A549 (cell line): ENCODE results near the gene MAGEB2. TPM values are rescaled to one million over a fixed set of nuclear protein-coding genes. Genes with fewer than 3 reads are reported as not detected.
A peak's percentile ranks its signal among the peaks of the same experiment; 100 is the strongest.

Source experiments
- ATAC-seq, 2 experiments: fragments of 200-7000 bp in 1 of 2; fragments of >200 bp in 1 of 2; cut with Nextera tagmentation in 1 of 2; cut with Tn5 transposase in 1 of 2; 3 replicates each; pipeline versions ENCODE4 v1.8.0 to v1.9.1; 2018 to 2020; ENCODE audit warnings: mild to moderate bottlenecking in 1 of 2, moderate library complexity in 1 of 2
- CTCF ChIA-PET: fragments of 300-600 bp; sonication (Branson Sonifier 250); formaldehyde crosslinking; extraction: SDS; loops from one replicate; lab custom pipeline; 2021; ENCODE audit warnings: antibody characterized with exemption, inconsistent platforms; lab: Yijun Ruan, JAX
- POLR2A ChIA-PET: fragments of 350-600 bp; formaldehyde crosslinking; extraction: SDS; loops from one replicate; lab custom pipeline; 2021; ENCODE audit warnings: antibody characterized with exemption, inconsistent platforms; lab: Yijun Ruan, JAX
- DNase-seq, 2 experiments: peaks; one replicate each; pipeline versions ENCODE4 v3.0.0 to v3.0.0-alpha.2; 2011 to 2016; ENCODE audit warnings: low read depth in 1 of 2, low spot score in 1 of 2
- FAIRE-seq: peaks from 2 replicates; lab custom pipeline; 2011; peaks lifted over from hg19 to GRCh38; lab: Jason Lieb, UNC
- H3K27ac ChIP-seq, 2 experiments: fragments of >200 bp; sonication (Bioruptor Twin); formaldehyde crosslinking; 3 replicates each; pipeline ENCODE4 v1.5.1; 2016 to 2017
- H3K4me1 ChIP-seq: fragments of >200 bp; sonication (Bioruptor Twin); formaldehyde crosslinking; 3 replicates; pipeline ENCODE4 v1.6.1; 2016
- H3K4me2 ChIP-seq: fragments of >200 bp; sonication (Bioruptor Twin); formaldehyde crosslinking; 3 replicates; pipeline ENCODE4 v1.6.1; 2016
- H3K4me3 ChIP-seq: fragments of >200 bp; sonication (Bioruptor Twin); formaldehyde crosslinking; 3 replicates; pipeline ENCODE4 v1.5.1; 2016
- H3K9me3 ChIP-seq: fragments of >200 bp; sonication (Bioruptor Twin); formaldehyde crosslinking; 3 replicates; pipeline ENCODE4 v1.6.1; 2016
- ATOH8 ChIP-seq: fragments of 250-450 bp; sonication (Bioruptor Pico); IDR thresholded peaks from 2 replicates; pipeline ENCODE4 v1.5.0; 2020; ENCODE audit warnings: low read depth, mild to moderate bottlenecking, moderate library complexity
- BHLHE40 ChIP-seq: IDR thresholded peaks from 2 replicates; pipeline ENCODE4 v1.6.1; 2012; ENCODE audit warnings: low read depth, low read length, inconsistent platforms
- CBX2 ChIP-seq: fragments of 200-600 bp; sonication (generic); IDR thresholded peaks from 2 replicates; pipeline ENCODE4 v1.6.1; 2016; ENCODE audit warnings: low read depth, mild to moderate bottlenecking, borderline replicate concordance
- CHD2 ChIP-seq: fragments of 150-350 bp; IDR thresholded peaks from 2 replicates; pipeline ENCODE4 v1.6.1; 2014; ENCODE audit warnings: low read length; ENCODE audit not compliant: partially characterized antibody
- CHD4 ChIP-seq: fragments of 200-600 bp; sonication (generic); IDR thresholded peaks from 2 replicates; pipeline ENCODE4 v1.6.1; 2016; ENCODE audit warnings: antibody characterized with exemption, mild to moderate bottlenecking, borderline replicate concordance
- CTCF ChIP-seq: fragments of >200 bp; sonication (Bioruptor Twin); formaldehyde crosslinking; IDR thresholded peaks from 3 replicates; pipeline ENCODE4 v1.5.1; 2016
- E2F6 ChIP-seq: IDR thresholded peaks from 2 replicates; pipeline ENCODE4 v1.6.1; 2012; ENCODE audit warnings: low read depth, borderline replicate concordance
- GATA3 ChIP-seq: IDR thresholded peaks from 2 replicates; pipeline ENCODE4 v1.6.1; 2012; ENCODE audit warnings: borderline replicate concordance
- HOXB5 ChIP-seq: fragments of 250-450 bp; sonication (Bioruptor Pico); IDR thresholded peaks from 2 replicates; pipeline ENCODE4 v1.5.0; 2020; ENCODE audit warnings: mild to moderate bottlenecking, moderate library complexity
- KDM1A ChIP-seq: fragments of 200-600 bp; sonication (generic); IDR thresholded peaks from 2 replicates; pipeline ENCODE4 v1.6.1; 2016; ENCODE audit warnings: low read depth, mild to moderate bottlenecking
- MAFK ChIP-seq: fragments of 450-650 bp; IDR thresholded peaks from 2 replicates; pipeline ENCODE4 v1.6.1; 2014; ENCODE audit not compliant: partially characterized antibody
- NFE2L2 ChIP-seq: fragments of 150-350 bp; conservative IDR thresholded peaks from 2 replicates; pipeline ENCODE4 v1.6.1; 2014; ENCODE audit warnings: low read length
- PBX3 ChIP-seq: IDR thresholded peaks from 2 replicates; pipeline ENCODE4 v1.6.1; 2012
- RAD21 ChIP-seq, 2 experiments: fragments of >200 bp in 1 of 2; sonication (Bioruptor Twin) in 1 of 2; formaldehyde crosslinking in 1 of 2; IDR thresholded peaks in 1 of 2; conservative IDR thresholded peaks in 1 of 2; 2 replicates in 1 of 2; 3 replicates in 1 of 2; pipeline ENCODE4 v1.6.1; 2012 to 2018; ENCODE audit warnings: inconsistent platforms in 1 of 2
- SREBF2 ChIP-seq: fragments of 450-650 bp; IDR thresholded peaks from 2 replicates; pipeline ENCODE4 v1.6.1; 2014; ENCODE audit warnings: mild to moderate bottlenecking, moderate library complexity
- ZC3H11A ChIP-seq: fragments of 450-650 bp; IDR thresholded peaks from 2 replicates; pipeline ENCODE4 v1.6.1; 2014; ENCODE audit warnings: antibody characterized with exemption, mild to moderate bottlenecking
- ZNF302 ChIP-seq: fragments of 250-450 bp; sonication (Bioruptor Pico); IDR thresholded peaks from 2 replicates; pipeline ENCODE4 v1.9.0; 2021; ENCODE audit warnings: inconsistent platforms, mild to moderate bottlenecking, moderate library complexity
- WGBS: methylation state at CpG from one replicate; pipeline ENCODE4 v1.1.6; 2017; ENCODE audit errors: missing lambda C conversion rate; 5-methylcytosine and 5-hydroxymethylcytosine counted together
- polyA plus RNA-seq, 4 experiments: library from polyadenylated mRNA; depleted of rRNA in 3 of 4; stranded (reverse); fragments of >200 nt; fragmentation: RNase III in 1 of 4; extraction: RNeasy Plus Mini Kit Qiagen cat#74134 plus additional on column Dnase treatment in 1 of 4; gene quantifications; 2 replicates in 3 of 4; 3 replicates in 1 of 4; pipeline ENCODE4 v1.2.3, GENCODE V29; 2011 to 2017
- TF ChIP-seq, protein P1 (sequence below): fragments of 150-350 bp; IDR thresholded peaks from 2 replicates; pipeline ENCODE4 v1.6.1; 2014; ENCODE audit warnings: low read depth, mild to moderate bottlenecking, low read length
- TF ChIP-seq, protein P2 (sequence below): fragments of 200-600 bp; sonication (generic); IDR thresholded peaks from 2 replicates; pipeline ENCODE4 v1.6.1; 2016; ENCODE audit warnings: antibody characterized with exemption, mild to moderate bottlenecking, moderate library complexity
- TF ChIP-seq, protein P3 (sequence below): fragments of >200 bp; sonication (Bioruptor Twin); formaldehyde crosslinking; IDR thresholded peaks from 2 replicates; pipeline ENCODE4 v1.6.1; 2016
- TF ChIP-seq, protein P4 (sequence below): fragments of >200 bp; sonication (Bioruptor Twin); formaldehyde crosslinking; IDR thresholded peaks from 3 replicates; pipeline ENCODE4 v1.6.1; 2016

Gene MAGEB2
- polyA plus RNA-seq, 2 of the 4 experiments (the other 2 are of a cell fraction) = 0.04 TPM; not detected in 1

DNA sequence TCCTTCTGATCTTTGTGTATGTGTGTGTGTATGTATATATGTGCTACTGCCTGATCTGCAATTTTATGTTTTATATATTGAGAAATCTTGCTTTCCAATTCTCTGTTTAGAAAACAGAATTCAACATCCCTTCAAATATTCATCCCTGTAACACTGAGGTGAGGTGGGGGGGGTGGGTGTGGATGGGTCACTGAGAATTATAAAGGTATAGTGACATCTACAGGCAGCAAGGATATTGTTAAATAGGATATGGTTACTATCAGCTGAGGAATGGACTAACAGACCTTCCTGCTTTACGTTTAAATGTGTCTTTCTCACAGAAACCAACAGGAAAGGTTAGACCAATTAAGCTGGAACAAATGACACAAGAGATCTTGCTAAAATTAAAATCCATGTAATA is 19.0 kb upstream of the MAGEB2 start:
- ATAC-seq (peak; percentile 85), FAIRE-seq (peak; percentile 61), DNase-seq (peak; percentile 11 to 35)
- CTCF ChIA-PET = no interaction called here
- 4% methylated on average over 1 of the region's 1 CpG for WGBS
- Histone ChIP-seq H3K9me3 (no peaks in the 10 kb centered on the region), H3K4me3 (no peak overlapping the region), H3K4me1 (no peaks in the 10 kb centered on the region), H3K4me2 (no peak overlapping the region), H3K27ac (no peak overlapping the region)
- POLR2A ChIA-PET = no interaction called here
- TF ChIP-seq ZC3H11A (no peak), MAFK (no peak), SREBF2 (no peak), CBX2 (no peak), RAD21 (conservative IDR thresholded peaks at IDR 0.05 in 1 of 2, IDR thresholded peaks at IDR 0.05 in 1 of 2) (peak; percentile 35 to 45; a peak in 3 of 5 replicates), CTCF (peak; percentile 31)
- TF ChIP-seq, protein P1, sequence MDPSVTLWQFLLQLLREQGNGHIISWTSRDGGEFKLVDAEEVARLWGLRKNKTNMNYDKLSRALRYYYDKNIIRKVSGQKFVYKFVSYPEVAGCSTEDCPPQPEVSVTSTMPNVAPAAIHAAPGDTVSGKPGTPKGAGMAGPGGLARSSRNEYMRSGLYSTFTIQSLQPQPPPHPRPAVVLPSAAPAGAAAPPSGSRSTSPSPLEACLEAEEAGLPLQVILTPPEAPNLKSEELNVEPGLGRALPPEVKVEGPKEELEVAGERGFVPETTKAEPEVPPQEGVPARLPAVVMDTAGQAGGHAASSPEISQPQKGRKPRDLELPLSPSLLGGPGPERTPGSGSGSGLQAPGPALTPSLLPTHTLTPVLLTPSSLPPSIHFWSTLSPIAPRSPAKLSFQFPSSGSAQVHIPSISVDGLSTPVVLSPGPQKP = no peak

DNA sequence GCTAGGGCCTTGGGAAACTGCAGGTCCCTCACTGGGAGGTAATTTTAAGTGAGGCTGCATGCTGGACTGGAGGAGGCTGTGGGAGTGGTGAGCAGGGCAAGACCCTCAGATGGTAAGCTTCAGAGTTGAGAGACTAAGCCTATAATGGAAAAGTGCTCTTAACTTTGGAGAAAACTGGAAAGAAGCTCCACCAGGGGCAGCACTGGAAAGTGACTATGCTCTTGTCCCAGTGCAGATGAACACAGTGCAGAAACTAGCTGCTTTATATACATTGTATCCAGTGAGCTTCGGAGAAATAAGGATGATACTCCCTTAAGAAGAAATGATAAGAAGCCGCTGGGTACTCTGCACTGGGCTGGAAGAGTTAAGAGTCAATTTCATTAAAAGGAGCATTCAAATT is 3.2 kb upstream of the MAGEB2 start:
- no peak overlapping the region for H3K4me2 ChIP-seq
- H3K9me3 ChIP-seq = no peaks in the 10 kb centered on the region
- FAIRE-seq = no peak
- ChIA-PET POLR2A (no interaction called here), CTCF (interaction anchor here (0.7 kb wide), 1 partner anchor 1099 kb away, joined by 3 read pairs; no protein-coding TSS in a partner anchor)
- no peak for DNase-seq
- H3K4me3 ChIP-seq = no peak overlapping the region
- TF ChIP-seq, protein P2, sequence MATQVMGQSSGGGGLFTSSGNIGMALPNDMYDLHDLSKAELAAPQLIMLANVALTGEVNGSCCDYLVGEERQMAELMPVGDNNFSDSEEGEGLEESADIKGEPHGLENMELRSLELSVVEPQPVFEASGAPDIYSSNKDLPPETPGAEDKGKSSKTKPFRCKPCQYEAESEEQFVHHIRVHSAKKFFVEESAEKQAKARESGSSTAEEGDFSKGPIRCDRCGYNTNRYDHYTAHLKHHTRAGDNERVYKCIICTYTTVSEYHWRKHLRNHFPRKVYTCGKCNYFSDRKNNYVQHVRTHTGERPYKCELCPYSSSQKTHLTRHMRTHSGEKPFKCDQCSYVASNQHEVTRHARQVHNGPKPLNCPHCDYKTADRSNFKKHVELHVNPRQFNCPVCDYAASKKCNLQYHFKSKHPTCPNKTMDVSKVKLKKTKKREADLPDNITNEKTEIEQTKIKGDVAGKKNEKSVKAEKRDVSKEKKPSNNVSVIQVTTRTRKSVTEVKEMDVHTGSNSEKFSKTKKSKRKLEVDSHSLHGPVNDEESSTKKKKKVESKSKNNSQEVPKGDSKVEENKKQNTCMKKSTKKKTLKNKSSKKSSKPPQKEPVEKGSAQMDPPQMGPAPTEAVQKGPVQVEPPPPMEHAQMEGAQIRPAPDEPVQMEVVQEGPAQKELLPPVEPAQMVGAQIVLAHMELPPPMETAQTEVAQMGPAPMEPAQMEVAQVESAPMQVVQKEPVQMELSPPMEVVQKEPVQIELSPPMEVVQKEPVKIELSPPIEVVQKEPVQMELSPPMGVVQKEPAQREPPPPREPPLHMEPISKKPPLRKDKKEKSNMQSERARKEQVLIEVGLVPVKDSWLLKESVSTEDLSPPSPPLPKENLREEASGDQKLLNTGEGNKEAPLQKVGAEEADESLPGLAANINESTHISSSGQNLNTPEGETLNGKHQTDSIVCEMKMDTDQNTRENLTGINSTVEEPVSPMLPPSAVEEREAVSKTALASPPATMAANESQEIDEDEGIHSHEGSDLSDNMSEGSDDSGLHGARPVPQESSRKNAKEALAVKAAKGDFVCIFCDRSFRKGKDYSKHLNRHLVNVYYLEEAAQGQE = no peak
- TF ChIP-seq ATOH8 (CRISPR knock-in tag) (no peak), KDM1A (no peak), BHLHE40 (no peak), HOXB5 (CRISPR knock-in tag) (no peak), NFE2L2 (no peak)
- TF ChIP-seq, protein P3, sequence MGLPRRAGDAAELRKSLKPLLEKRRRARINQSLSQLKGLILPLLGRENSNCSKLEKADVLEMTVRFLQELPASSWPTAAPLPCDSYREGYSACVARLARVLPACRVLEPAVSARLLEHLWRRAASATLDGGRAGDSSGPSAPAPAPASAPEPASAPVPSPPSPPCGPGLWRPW = no peak
- H3K27ac ChIP-seq = no peak overlapping the region
- WGBS = 57% methylated on average over 2 of the region's 2 CpGs
- peak in 1 of 2 experiments; percentile 55; a peak in 2 of 6 replicates for ATAC-seq
- no peaks in the 10 kb centered on the region for H3K4me1 ChIP-seq

- ChIA-PET CTCF (no interaction called here), POLR2A (no interaction called here)
- DNase-seq = no peak
- Histone ChIP-seq H3K9me3 (no peaks in the 10 kb centered on the region), H3K4me1 (no peaks in the 10 kb centered on the region), H3K4me2 (no peak overlapping the region), H3K4me3 (no peak overlapping the region), H3K27ac (no peak overlapping the region)
- peak; percentile 13 for FAIRE-seq
- no peak for ATAC-seq
- 15% methylated on average over 1 of the region's 1 CpG for WGBS
- TF ChIP-seq, protein P4, sequence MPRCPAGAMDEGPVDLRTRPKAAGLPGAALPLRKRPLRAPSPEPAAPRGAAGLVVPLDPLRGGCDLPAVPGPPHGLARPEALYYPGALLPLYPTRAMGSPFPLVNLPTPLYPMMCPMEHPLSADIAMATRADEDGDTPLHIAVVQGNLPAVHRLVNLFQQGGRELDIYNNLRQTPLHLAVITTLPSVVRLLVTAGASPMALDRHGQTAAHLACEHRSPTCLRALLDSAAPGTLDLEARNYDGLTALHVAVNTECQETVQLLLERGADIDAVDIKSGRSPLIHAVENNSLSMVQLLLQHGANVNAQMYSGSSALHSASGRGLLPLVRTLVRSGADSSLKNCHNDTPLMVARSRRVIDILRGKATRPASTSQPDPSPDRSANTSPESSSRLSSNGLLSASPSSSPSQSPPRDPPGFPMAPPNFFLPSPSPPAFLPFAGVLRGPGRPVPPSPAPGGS = no peak
- no peak for TF ChIP-seq ZNF302 (CRISPR knock-in tag)
- TF ChIP-seq GATA3 = no peak
- no peak for TF ChIP-seq KDM1A
- TF ChIP-seq CHD4 = no peak
- no peak for TF ChIP-seq E2F6
- TF ChIP-seq ATOH8 (CRISPR knock-in tag) = no peak
- no peak for TF ChIP-seq PBX3
- TF ChIP-seq CHD2 = no peak
These were observed 2.1 kb downstream of the MAGEB2 start for GRCh38 chrX:30217465-30217864.
